NCI-H510A treated with DMSO at 0.1 percent for 48 hours (cell line): ENCODE results near the gene MGAT5.

Experiments
- DNase-seq: peaks from one replicate; lab custom pipeline; 2025; lab: John Stamatoyannopoulos, UW

The MGAT5 gene

GRCh38 chr2:134449751-134450513, 196.1 kb downstream of the MGAT5 start:
- no peak for DNase-seq

- DNase-seq, result no peak
These were observed 197.4 kb downstream of the MGAT5 start for GRCh38 chr2:134451347-134451630.

- no peak for DNase-seq
These were observed 198.3 kb downstream of the MGAT5 start for GRCh38 chr2:134452042-134452733.

GRCh38 chr2:134453476-134453875, 199.6 kb downstream of the MGAT5 start:
- DNase-seq, result no peak

GRCh38 chr2:134453973-134454372, 200.1 kb downstream of the MGAT5 start:
- DNase-seq, result no peak

- no peak for DNase-seq
These were observed 200.6 kb downstream of the MGAT5 start for GRCh38 chr2:134454426-134454825.

GRCh38 chr2:134454931-134455330, 201.1 kb downstream of the MGAT5 start:
- no peak for DNase-seq

GRCh38 chr2:134455426-134455825, 201.6 kb downstream of the MGAT5 start:
- no peak for DNase-seq

- no peak for DNase-seq
These were observed 203.5 kb downstream of the MGAT5 start for GRCh38 chr2:134457353-134457752.

- DNase-seq, result peak; percentile 51
These were observed 204.0 kb downstream of the MGAT5 start for GRCh38 chr2:134457765-134458472.

GRCh38 chr2:134458473-134458853, 204.6 kb downstream of the MGAT5 start:
- DNase-seq, result no peak

- DNase-seq, result no peak
These were observed 205.1 kb downstream of the MGAT5 start for GRCh38 chr2:134458950-134459349.

- no peak for DNase-seq
These were observed 206.0 kb downstream of the MGAT5 start for GRCh38 chr2:134459706-134460406.

- peak; percentile 85 for DNase-seq
These were observed 206.7 kb downstream of the MGAT5 start for GRCh38 chr2:134460583-134460998.

- DNase-seq, result peak; percentile 7
These were observed 207.6 kb downstream of the MGAT5 start for GRCh38 chr2:134461511-134461910.

- no peak for DNase-seq
These were observed 208.4 kb downstream of the MGAT5 start for GRCh38 chr2:134462275-134462674.

- DNase-seq, result no peak
These were observed 209.2 kb downstream of the MGAT5 start for GRCh38 chr2:134462791-134463698.

- DNase-seq, result no peak
These were observed 209.8 kb downstream of the MGAT5 start for GRCh38 chr2:134463699-134464022.

- no peak for DNase-seq
These were observed 211.6 kb downstream of the MGAT5 start for GRCh38 chr2:134465228-134466105.

- DNase-seq, result peak; percentile 70
These were observed 212.3 kb downstream of the MGAT5 start for GRCh38 chr2:134466141-134466540.

- no peak for DNase-seq
These were observed 214.3 kb downstream of the MGAT5 start for GRCh38 chr2:134468164-134468563.
